ENCODE measurements around the gene NOS2.

DNA sequence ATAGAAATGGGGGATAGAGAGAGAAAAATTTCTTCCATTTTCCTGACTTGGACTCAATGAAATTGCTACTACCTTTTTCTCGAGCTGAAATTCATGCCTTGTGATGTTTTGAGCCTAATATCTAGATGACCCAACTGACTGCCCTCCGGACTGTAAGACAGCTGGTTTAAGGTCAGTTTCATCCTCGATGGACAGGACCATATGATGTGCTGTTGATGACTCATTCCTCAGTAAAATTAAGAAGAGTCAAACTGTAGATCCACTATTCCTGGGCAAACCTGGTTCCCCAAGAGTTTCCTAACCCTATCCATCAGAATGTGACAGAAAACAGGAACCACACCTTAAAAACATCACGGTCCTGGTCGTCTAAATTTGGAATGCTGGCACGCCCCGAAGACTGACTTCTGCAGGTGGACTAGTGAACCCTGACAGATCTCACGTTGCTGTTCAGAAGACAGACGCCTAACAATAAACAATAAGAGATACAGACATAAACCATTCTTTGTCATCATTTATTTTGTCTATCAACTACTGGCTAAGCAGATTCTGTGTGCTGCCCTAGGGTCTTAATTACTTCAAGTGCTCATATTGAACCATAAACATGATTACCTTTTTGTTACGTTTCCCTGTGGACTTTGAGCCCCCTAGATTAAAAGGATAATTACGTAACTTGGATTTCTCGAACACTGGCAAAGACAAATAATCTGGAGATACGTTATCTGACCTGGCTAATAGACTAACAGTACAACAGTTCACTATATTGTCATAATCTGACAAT, 45.1 kb upstream of the NOS2 start:
- TF ChIP-seq, protein P1, sequence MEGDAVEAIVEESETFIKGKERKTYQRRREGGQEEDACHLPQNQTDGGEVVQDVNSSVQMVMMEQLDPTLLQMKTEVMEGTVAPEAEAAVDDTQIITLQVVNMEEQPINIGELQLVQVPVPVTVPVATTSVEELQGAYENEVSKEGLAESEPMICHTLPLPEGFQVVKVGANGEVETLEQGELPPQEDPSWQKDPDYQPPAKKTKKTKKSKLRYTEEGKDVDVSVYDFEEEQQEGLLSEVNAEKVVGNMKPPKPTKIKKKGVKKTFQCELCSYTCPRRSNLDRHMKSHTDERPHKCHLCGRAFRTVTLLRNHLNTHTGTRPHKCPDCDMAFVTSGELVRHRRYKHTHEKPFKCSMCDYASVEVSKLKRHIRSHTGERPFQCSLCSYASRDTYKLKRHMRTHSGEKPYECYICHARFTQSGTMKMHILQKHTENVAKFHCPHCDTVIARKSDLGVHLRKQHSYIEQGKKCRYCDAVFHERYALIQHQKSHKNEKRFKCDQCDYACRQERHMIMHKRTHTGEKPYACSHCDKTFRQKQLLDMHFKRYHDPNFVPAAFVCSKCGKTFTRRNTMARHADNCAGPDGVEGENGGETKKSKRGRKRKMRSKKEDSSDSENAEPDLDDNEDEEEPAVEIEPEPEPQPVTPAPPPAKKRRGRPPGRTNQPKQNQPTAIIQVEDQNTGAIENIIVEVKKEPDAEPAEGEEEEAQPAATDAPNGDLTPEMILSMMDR (conservative IDR thresholded peaks at IDR 0.05) = no peak
- TF ChIP-seq ZFX (IDR thresholded peaks at IDR 0.05) = no peak

Measured in C4-2B (cell line).